GM18858 (cell line): ENCODE results near the gene STOM.
A peak's percentile ranks its signal among the peaks of the same experiment; 100 is the strongest.

Experiments used
- ATAC-seq: cut with Tn5 transposase; IDR thresholded peaks from one replicate; pipeline ENCODE4 v1.9.1; 2021; ENCODE audit not compliant: unreplicated experiment

STOM gene

GRCh38 chr9:121371495-121372061 lies 1.5 kb upstream of the STOM start:
- ATAC-seq: no peak

- no peak for ATAC-seq
Measured at GRCh38 chr9:121368745-121369144, 1.3 kb downstream of the STOM start.

DNA sequence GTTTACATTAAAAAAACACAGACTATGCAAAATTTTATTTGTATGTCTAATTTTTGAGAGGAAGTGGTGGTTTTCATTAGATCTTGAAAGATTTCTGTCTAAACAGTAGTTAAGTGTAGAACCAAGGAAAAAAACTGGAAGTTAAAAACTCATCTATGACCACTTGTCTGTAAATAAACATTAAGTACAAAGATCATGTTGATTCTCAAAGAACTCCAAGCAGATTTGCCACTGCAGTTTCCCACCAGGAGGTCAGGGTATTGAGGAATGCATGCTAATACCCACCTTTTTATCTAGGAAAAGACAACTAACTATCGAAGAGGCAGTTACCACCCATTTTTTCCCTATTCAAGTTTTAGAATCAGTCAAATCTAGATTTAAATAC lies 1.9 kb downstream of the STOM start:
- no peak for ATAC-seq

DNA sequence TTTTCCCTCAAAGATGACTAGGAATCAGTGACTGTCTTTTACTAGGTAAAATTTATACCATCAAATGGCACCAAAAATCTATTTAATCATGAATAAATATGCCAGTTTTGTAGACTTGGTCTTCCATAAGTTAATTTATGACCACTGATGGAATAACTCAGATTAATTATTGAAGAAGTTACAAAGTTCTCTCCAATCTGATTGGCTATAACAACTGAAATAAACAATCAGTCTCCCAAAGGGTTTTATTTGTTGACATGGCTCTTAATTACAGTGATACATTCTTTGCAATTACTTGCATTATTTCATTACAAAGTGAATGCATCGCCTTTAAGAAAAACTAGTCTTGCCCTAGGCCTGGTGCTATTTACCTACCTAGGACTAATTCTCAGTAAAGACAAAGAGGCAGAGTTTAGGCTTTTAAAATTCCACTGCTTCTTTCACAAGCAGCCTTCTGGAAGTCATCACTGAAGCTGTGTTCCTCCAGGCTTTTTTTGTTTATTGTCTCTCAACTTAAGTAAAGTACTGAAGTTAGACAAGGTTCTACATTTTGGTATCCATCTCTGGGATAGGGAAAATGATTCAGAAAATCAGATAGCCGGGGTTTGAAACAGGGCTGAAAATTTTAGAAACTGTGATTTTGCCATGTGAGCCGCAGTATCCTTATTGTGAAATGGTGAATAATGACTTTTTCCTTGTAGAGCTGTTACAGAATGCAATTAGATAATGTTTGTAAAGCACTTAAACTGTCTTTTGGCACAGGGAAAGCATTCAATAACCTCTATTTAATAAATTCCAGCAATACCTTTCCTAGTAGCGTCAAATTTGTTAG lies 2.5 kb downstream of the STOM start:
- no peak for ATAC-seq

GRCh38 chr9:121366611-121367192 lies 3.3 kb downstream of the STOM start:
- ATAC-seq: no peak

DNA sequence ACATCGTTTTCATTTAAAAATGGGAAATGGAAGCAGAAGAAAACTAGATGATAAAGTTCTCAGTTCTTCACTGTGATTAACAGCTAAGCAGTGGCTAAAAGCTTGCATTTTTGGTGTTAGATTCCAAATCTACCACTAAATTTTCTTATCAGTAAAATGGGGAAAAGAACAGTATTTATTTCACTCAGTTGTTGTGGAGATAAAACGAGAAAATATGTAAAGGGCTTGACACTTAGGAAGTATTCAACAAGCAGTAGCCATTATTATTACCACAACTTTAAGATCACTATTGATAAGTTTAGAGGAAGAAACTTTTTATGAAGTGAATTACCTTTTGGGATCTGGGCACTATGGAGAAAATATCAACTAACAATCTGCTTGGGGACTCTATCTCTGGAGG lies 4.5 kb downstream of the STOM start:
- no peak for ATAC-seq

GRCh38 chr9:121364886-121365285 lies 5.2 kb downstream of the STOM start:
- ATAC-seq: no peak

GRCh38 chr9:121364077-121364476 lies 6.0 kb downstream of the STOM start:
- ATAC-seq: no peak

DNA sequence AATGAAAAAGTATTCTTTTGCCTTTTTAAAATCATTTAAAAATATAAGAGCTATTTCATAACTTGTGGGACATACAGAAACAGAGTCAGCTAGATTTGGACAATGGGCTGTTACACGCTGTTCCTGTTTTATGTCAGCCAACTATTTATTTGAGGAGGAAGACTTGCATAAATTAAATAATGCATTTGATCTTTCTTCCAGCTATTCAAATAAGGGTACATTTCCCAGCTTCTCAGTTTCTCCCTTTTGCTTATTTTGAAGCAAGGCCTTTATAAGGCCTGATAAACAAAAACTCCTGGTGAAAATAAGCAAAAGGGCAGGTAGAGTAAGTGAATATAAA lies 6.5 kb downstream of the STOM start:
- no peak for ATAC-seq

DNA sequence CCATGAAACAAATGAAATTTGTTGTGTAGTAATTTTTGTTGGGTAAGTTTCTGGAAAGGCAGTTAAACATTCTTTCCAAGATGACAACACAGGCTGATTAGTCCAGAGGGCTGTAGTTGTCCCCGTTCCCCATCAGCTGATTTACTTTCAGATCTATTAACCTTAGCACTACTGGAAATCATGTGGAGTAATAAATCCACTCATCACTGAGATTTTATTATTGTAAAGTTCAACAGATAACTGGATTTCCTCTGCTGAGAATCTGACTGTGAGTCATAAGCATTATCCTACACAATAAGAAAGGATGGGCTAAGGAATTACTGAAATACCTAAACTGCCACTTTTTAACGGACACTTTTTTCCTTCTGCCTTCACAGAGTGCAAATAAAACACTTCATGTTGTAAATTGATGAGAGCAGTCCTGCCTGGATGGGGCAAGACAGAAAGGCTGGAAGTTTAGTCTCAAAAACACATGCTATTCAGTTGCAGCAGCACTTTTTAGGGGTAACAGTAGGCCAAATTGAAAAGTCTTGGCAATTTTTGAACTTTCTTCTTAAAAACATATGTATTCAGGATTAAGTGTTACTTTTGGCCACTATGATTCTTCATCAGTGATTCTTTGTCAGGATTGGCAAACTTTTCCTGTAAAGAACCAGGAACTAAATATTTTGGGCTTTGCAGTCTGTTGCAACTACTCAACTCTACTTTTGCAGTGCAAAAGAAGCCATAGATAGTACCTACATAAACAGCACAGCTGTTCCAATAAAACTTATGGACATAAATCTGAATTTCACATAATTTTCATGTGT lies 7.0 kb downstream of the STOM start:
- no peak for ATAC-seq

GRCh38 chr9:121360601-121361374 lies 9.3 kb downstream of the STOM start:
- ATAC-seq: no peak

DNA sequence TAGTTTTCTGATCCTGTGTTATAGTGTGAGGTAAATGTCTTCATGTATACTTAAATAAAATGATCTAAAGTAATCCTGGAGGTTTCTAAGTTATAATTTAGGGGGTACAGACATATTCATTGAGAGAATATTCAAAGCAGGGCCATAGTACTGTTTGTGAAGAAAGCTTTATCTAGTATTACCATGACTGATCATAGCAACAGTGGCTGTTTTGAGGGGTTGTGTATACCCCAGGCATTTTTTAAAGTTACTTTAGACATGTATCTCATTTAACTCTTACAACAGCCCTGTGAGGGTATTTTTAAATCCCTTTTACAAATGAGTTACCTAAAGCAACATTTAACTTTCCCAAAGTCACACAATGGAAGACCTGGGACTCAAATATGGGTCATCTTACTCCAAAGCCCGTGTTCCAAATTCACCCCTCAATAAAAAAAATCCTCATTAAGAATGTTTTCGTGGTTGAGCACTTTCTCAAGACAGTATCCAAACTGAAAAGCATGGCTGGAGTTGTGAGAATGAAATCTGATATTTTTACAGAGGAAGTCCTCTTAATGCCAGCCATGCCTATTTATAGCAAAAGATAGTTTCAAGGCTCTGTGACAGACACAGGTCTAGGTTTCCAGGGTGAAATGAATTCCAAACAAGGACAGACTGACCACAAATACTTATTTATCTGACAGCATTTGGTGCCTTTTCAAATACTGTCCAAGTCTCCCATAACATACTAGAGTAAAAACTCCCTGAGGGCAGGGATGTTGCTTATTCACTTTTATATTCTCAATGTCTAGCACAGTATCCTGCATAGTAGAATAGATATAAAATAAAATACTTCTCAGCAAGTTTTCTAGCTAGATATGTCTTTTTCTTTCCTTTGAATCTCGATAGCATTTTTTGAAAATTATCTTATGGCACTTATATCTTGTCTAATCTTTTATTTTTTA lies 10.4 kb downstream of the STOM start:
- ATAC-seq: no peak

DNA sequence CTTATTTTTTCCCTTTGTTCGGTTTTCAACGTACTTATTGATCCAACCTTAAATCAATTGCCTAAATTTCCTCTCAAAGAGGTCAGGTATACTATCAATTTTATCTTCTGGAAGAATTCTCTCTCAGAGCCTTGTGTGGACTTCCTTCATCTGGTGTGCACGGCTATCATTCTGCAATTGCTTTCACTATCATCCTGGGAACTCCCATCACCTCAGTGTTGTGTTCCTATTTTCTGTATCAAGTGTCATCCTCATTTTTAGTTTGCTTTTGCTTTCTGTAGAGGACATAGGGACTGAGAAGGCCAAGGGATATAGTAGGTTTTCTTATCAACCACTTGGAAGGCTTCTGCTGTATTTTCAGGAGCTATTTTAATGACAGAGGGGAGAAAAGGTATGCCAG lies 11.3 kb downstream of the STOM start:
- no peak for ATAC-seq

- no peak for ATAC-seq
Measured at GRCh38 chr9:121357011-121357410, 13.0 kb downstream of the STOM start.

DNA sequence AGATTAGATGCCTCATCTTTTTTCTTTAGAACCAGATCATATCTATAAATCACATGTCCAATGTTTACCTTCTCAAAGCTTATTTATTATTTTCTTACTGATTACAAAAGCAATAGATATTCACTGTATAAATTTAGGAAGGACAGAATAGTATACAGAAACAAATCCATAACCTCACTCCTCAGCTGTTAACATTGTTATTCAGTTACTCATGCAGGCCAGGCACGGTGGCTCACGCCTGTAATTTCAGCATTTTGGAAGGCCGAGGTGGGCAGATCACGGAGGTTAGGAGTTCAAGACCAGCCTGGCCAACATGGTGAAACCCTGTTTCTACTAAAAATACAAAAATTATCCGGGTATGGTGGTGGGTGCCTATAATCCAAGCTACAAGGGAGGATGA lies 15.3 kb downstream of the STOM start:
- ATAC-seq: no peak

GRCh38 chr9:121354141-121354540 lies 15.9 kb downstream of the STOM start:
- no peak for ATAC-seq

DNA sequence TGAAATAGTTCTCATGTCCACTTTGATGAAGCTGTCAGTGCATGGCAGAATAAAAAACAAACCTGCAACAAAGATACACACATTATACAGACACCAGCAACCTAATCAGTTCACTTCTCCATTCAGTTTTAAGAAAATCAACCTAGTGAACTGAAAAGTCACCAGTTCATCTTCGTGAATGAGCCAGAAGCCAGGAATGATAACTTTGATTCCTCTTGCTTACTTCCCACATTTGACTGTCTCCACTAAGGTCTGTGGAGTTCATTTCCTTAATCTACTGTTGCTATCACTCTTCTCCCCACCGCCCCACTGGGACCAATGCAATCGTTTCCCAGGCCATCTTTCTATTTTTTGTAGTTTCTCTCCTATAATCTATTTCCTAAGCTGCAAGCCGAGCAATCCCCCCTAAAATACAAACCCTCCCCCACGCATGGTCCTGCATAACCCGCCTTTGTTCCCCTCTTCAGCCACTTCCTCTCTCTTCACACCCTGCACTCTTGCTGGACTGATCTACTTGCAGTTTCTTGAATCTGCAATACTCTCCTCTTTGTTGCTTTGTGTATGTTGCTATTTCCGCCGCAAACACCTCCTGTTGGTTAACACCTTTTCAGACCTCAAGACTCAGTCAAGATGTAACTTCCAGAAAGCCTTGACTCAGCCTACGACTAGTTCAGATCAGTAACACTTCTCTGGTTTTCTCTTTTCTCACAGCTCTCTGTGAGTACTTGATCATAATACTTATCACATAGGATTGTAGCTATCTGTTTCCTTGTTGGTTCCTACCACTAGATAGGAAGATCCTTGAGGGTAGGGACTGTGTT lies 16.6 kb downstream of the STOM start:
- ATAC-seq: peak; percentile 94

GRCh38 chr9:121350993-121351561 lies 19.0 kb downstream of the STOM start:
- no peak for ATAC-seq

DNA sequence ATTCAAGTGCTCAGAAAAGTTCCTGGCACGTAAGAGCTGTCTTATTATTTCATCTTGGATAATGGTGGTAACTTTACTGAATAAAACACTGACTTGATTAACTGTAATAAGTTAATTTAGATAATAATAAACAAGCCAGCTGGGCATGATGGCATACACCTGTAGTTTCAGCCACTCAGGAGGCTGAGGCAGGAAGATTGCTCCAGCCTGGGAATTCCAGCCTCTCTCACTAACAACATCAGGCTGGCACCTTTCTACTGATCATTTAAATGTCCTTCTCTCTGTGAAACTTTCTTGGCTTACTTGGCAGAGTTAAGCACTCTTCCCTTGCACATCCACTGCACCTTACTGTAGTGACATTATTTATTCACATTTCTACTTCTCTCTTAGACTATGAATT lies 20.0 kb downstream of the STOM start:
- ATAC-seq: no peak
